ENCODE data around the gene ASH1L. TPM values are rescaled to one million over a fixed set of nuclear protein-coding genes. Genes with fewer than 3 reads are reported as not detected.
"Not testable (repeated sequence)": the region's sequence is repeated elsewhere in the genome, so short reads cannot be mapped to it uniquely, and the experiment has no call there.

The ASH1L gene
- polyA plus RNA-seq, 12 donors = 25.1 to 37.4 (median 28.2) TPM; not detected in 1

DNA sequence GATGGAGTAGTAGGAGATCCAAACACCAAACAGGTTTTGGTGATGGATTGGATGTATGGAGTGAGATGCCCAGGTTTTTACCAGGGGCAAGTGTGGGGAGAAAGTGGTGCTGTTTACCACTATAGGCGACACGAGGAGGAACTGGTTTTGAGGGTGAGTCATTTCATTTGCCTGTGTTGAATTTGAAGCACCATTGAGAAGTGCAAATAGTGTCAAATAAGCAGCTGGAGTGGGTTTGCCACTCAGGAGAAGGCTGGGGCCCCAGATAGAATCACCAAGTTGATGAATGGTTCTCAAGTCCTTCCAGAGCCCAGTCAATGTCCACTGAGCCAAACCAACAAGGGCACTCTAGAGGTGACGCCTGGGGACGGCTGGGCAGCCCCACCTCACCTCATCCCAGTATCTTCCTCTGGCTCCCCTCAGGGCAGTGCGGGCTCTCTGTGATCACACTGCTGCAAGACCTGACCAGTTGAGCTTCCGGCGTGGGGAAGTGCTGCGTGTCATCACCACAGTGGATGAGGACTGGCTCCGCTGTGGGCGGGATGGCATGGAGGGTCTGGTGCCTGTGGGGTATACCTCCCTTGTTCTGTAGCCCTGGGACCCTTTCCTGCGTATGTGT, 232.5 kb downstream of the ASH1L start:
- DNase-seq = no peak

DNA sequence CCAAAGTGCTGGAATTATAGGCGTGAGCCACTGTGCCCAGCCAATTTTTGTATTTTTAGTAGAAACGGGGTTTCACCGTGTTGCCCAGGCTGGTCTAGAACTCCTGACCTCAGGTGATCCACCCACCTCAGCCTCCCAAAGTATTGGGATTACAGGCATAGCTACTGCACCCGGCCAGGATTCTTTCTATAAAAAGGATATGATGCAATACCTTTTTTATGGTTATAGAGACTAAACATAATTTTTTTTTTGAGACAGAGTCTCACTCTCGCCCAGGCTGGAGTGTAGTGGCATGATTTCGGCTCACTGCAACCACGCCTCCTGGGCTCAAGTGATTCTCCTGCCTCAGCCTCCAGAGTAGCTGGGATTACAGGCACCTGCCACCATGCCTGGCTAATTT, 233.7 kb downstream of the ASH1L start:
- not testable (repeated sequence) for DNase-seq

DNA sequence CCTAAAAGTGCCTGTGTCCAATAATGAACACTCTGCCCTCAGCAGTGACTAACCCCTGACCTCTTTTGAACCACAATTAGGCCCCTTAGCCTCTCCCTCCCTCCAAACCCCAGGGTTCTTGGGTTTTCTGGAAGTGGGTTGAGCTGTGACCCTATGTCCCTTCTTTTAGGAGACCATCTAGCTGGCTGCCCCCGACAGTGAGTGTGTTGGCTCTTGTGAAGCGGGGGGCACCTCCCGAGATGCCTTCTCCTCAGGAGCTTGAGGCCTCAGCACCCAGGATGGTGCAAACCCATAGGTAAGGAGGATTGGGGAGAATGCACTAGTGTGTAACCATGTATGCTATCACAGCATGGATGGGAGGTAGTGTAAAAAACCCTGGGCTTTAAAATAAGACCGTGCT, 234.6 kb downstream of the ASH1L start:
- no peak for DNase-seq

DNA sequence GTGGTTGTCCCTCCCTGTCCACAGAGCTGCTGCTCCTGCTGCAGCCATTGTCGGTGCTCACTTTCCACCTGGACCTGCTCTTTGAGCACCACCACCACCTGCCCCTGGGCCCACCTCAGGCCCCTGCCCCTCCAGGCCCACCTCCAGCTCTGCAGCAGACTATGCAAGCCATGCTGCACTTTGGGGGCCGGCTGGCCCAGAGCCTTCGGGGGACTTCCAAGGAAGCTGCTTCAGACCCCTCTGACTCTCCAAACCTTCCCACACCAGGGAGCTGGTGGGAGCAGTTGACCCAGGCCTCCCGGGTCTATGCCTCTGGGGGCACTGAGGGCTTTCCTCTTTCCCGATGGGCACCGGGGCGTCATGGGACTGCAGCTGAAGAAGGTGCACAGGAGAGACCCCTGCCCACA, 236.0 kb downstream of the ASH1L start:
- DNase-seq = no peak

- no peak for DNase-seq
Observed at GRCh38 chr1:155326020-155326526, 236.5 kb downstream of the ASH1L start.

DNA sequence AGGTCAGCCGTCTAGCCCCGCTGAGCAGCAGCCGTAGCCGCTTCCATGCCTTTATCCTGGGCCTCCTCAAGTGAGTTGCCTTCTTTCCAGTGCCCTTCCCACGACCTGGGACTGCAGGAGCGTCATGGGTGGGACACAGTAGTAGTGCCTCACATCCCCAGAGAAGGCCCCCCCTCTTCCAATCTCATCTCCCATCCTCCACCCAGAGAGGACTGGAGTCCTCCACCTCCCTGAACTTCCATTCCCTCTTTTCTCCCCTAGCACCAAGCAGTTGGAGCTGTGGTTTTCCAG, 237.1 kb downstream of the ASH1L start:
- DNase-seq = no peak

GRCh38 chr1:155324717-155325602, 237.6 kb downstream of the ASH1L start:
- no peak for DNase-seq

GRCh38 chr1:155324037-155324716, 238.4 kb downstream of the ASH1L start:
- DNase-seq = peak; percentile 95

- DNase-seq = peak; percentile 95
Observed at GRCh38 chr1:155323729-155324036, 238.9 kb downstream of the ASH1L start.

DNA sequence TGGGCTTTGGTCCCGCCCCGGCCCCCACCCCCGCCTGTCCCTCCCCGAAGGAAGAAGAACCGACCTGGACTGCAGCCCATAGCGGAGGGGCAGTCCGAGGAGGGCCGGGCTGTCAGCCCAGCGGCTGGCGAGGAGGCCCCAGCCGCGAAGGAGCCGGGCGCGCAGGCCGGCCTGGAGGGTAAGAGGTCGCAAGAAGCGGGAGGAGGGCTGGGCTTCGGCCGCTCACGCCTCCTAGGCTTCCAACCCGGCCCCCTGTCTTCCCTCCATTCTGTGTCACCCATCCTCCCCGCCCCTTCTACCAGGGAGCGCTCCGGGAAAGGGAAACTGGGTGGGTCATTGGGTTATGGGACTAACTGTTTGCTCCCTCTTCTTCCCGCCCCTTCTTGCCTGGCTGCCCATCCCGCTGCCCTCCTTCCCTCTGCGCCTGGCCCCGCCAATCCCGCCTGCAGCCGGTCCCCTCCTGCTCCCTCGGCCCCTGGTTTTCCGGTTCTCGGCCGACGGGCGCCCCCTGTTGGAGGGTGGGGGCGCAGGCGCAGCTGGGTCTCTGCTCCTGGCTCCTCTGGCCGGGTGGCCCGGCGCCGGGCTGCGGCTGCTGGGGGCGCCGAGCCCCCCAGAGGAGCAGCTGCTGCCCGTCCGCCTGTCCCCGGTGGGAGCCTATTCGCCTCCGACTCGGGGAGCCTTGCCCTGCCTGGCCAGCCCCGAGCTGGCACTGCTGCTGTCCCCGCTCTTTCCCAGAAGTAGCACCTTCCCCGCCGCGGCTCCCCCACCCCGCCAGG, 239.5 kb downstream of the ASH1L start:
- peak; percentile 93 for DNase-seq

GRCh38 chr1:155322571-155322952, 240.0 kb downstream of the ASH1L start:
- peak; percentile 45 for DNase-seq

DNA sequence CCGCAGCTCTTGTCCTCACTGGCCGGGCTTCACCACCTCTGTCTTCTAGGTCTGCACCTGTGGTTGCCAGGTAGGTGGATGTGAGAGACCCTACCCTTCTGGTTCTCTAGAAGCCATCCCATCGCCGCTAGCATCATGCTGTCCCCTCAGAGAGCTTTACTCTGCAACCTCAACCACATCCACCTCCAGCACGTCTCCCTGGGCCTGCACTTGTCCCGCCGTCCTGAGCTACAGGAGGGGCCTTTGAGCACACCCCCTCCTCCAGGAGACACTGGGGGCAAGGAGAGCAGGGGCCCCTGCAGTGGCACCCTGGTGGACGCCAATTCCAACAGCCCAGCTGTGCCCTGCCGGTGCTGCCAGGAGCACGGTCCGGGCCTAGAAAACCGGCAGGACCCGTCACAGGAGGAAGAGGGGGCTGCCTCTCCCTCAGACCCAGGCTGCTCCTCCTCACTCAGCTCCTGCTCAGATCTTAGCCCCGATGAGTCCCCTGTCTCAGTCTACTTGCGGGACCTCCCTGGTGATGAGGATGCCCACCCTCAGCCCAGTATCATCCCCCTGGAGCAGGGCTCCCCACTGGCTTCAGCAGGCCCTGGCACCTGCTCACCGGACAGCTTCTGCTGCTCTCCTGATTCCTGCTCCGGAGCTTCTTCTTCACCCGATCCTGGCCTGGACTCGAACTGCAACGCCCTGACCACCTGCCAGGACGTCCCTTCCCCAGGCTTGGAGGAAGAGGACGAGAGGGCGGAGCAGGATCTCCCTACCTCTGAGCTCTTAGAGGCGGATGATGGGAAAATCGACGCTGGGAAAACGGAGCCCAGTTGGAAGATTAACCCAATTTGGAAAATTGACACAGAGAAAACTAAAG, 240.7 kb downstream of the ASH1L start:
- peak; percentile 38 for DNase-seq

DNA sequence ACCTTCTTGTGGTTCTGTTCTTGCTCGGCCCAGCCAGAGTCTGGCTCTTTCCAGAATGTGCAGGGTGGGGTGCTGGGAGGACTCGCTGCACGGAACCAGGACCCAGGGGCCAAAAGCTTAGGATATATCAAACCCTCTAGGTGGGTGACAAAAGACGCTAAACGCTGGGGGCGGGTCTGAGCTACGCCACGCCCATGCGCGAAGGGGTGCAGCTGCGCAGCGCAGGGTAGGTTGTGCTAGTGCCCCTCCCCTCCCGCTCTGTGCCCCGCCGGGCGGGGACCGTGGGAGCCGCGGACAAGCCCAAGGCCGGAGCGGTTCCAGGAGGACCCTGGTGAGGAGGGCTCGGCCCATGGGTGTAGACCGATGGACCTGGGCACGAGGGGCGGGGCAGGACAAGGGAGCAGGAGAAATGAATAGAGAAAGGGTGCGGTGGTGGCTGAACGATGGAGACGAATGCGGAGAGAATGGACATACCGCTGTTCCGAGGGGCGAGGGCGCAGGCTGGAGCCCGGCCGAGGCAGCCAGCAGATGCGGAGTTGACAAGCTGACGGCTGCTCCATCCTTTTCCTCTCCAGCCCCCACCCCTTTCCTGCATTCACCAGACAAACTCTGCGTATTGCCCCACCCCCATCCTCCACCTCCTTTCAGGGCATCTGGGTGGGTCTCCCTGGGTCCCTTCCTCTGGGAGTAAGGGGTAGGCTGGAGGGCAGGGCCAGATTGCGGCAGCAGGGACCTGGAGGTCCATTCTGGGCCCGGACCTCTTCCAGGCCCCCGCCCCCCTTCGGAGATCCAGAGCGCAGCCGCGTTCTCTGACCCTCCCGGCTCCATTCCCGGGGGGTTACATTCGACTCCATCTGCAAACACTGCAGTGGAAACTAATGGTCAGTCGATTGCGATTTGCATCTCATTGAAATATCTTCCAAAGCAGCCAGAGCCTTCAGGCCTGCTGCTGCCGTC, 241.7 kb downstream of the ASH1L start, which contains the start of gene RUSC1:
RUSC1 (plus strand) TSS at position 234 of the 957 bp plus-strand sequence. CDS start 880 bp downstream, outside the sequence.
- DNase-seq = peak; percentile 91

DNA sequence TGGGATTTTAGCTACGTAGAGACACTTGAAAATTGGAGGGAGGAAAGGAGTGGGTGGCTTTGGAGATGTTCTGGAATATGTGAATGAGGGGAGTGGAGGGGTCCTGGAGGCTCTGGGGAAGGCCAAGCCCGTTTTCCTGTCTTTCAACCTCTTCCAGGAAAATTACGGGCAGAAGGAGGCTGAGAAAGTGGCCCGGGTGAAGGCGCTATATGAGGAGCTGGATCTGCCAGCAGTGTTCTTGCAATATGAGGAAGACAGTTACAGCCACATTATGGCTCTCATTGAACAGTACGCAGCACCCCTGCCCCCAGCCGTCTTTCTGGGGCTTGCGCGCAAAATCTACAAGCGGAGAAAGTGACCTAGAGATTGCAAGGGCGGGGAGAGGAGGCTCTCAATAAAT, 242.4 kb downstream of the ASH1L start:
- DNase-seq = no peak

DNA sequence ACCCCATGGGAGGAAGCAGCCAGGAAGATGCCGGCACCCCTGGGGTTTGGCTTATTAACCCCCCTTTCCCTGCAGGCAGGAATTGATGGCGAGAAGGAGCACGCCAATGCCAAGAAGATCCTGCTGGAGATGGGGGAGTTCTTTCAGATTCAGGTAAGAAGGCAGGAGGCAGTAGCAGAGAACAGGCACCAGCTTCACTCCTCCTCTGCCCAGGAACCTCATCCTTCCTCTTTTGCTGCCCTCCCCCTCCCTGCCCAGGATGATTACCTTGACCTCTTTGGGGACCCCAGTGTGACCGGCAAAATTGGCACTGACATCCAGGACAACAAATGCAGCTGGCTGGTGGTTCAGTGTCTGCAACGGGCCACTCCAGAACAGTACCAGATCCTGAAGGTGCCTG, 243.1 kb downstream of the ASH1L start:
- no peak for DNase-seq

DNA sequence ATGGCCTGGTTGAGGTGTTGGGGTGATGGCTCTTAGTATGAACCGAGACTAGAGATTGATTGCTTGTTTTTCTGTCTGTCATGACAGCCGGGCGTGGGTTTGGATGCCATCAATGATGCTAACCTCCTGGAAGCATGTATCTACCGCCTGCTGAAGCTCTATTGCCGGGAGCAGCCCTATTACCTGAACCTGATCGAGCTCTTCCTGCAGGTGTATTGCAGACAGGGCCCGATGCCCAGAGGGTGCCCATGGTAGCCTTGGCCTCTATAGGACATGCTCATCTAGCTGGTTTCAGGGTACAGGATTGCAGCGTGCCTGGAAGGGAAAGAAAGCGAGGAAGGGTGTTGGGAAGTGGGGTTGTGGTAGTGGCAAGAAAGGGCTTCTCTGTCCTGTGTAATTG, 244.5 kb downstream of the ASH1L start:
- DNase-seq = no peak

GRCh38 chr1:155316922-155317321, 245.7 kb downstream of the ASH1L start:
- no peak for DNase-seq

GRCh38 chr1:155313261-155313660, 249.3 kb downstream of the ASH1L start:
- no peak for DNase-seq

DNA sequence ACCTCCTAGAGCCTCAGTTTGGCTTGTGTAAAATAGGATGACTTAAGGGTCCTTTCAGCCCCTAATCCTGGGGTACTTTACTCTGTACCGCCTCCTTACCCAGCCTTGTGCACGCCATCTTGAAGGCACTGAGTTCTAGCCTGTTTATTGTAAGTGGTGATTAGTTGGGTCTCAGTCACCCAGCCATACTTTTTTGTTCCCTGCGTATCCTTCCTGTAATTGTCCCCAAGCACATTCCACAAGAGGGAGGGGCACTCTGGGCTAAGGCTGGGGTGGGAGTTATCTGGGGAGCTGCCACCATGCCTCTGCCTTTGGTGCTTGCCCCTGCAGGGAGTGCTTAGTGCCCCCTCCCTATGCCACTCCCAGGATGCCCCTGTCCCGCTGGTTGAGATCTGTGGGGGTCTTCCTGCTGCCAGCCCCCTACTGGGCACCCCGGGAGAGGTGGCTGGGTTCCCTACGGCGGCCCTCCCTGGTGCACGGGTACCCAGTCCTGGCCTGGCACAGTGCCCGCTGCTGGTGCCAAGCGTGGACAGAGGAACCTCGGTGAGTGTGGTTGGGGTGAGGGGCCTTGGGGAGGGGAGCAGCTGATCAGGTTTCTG, 253.1 kb downstream of the ASH1L start:
- no peak for DNase-seq
